Astrocyte (in vitro differentiated cells and primary cell): ENCODE results near the gene CCDC137.

Source experiments
- EZH2 ChIP-seq: IDR thresholded peaks from 2 replicates; pipeline ENCODE4 v1.6.1; 2012; ENCODE audit warnings: mild to moderate bottlenecking, low read length, inconsistent platforms; ENCODE audit not compliant: insufficient read depth
- TF ChIP-seq, protein P1 (sequence below): IDR thresholded peaks from 2 replicates; pipeline ENCODE4 v1.5.1; 2011; ENCODE audit warnings: low read depth, mild to moderate bottlenecking, inconsistent platforms, low read length, moderate library complexity; ENCODE audit not compliant: insufficient read depth

DNA sequence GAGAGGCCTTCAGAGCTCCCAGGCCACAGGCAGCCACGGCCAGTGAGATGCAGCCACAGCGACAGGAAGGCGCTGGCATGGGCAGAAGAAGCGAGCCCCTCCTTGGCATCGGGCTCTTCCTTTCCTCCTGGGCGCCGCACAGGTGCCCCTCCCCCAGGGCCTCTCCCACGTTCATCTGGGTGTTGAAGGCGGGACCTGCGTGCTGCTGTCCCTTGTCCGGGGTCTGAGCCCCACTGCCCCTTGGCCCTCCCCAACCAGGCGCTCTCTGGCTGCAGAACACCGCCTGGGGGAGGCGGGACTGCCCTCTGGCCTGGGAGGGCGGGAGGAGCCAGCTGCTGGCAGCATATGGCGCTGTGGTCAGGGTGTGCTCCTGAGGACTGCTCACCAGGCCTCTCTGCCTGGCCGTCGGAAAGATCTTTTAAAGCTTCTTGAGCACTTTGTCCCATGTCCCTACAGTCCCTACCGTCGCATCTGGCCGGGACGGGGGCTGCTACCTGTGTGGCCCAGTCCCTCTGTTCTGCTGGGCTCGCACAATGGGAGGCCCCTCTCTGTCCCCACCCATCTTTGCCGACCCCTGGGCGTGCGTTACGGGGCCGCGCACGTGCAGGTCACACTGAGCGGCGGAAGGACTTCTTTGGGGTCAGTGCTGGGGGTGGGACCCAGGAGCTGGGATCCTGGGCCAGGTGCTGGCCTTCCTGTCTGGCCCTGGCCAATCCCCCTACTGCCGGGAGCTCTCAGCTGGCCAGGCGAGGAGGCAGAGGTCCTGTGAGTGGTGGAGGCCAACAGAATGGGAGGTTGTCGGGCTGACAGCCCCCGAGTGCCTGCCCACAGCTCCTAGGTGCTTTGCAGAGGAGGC is 47.2 kb downstream of the CCDC137 start:
- TF ChIP-seq, protein P1, sequence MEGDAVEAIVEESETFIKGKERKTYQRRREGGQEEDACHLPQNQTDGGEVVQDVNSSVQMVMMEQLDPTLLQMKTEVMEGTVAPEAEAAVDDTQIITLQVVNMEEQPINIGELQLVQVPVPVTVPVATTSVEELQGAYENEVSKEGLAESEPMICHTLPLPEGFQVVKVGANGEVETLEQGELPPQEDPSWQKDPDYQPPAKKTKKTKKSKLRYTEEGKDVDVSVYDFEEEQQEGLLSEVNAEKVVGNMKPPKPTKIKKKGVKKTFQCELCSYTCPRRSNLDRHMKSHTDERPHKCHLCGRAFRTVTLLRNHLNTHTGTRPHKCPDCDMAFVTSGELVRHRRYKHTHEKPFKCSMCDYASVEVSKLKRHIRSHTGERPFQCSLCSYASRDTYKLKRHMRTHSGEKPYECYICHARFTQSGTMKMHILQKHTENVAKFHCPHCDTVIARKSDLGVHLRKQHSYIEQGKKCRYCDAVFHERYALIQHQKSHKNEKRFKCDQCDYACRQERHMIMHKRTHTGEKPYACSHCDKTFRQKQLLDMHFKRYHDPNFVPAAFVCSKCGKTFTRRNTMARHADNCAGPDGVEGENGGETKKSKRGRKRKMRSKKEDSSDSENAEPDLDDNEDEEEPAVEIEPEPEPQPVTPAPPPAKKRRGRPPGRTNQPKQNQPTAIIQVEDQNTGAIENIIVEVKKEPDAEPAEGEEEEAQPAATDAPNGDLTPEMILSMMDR = no peak
- no peak for TF ChIP-seq EZH2
